GM18499 (cell line): ENCODE measurements around the gene HARS2.
"Not testable (repeated sequence)": the region's sequence is repeated elsewhere in the genome, so short reads cannot be mapped to it uniquely, and the experiment has no call there.

ENCODE experiments used
- ATAC-seq: cut with Tn5 transposase; IDR thresholded peaks from one replicate; pipeline ENCODE4 v1.9.1; 2021; ENCODE audit warnings: moderate number of reproducible peaks; ENCODE audit not compliant: insufficient read depth, unreplicated experiment

Gene HARS2

GRCh38 chr5:140696891-140697492, 5.7 kb downstream of the HARS2 start:
- ATAC-seq = no peak

GRCh38 chr5:140700177-140701144, 9.2 kb downstream of the HARS2 start, which contains the start of gene ZMAT2:
Gene ZMAT2 (plus strand): TSS chr5:140700447. CDS start chr5:140700461, 14 bp downstream.
- peak; percentile 93 for ATAC-seq

- no peak for ATAC-seq
Measured at GRCh38 chr5:140707812-140708211, 16.6 kb downstream of the HARS2 start.

GRCh38 chr5:140708787-140709186, 17.5 kb downstream of the HARS2 start:
- ATAC-seq = not testable (repeated sequence)

GRCh38 chr5:140710899-140711552, 19.8 kb downstream of the HARS2 start:
- ATAC-seq = peak; percentile 85

GRCh38 chr5:140711794-140712193, 20.5 kb downstream of the HARS2 start:
- ATAC-seq = no peak

GRCh38 chr5:140713562-140714094, 22.4 kb downstream of the HARS2 start:
- no peak for ATAC-seq

- not testable (repeated sequence) for ATAC-seq
Measured at GRCh38 chr5:140716238-140716637, 25.0 kb downstream of the HARS2 start.

GRCh38 chr5:140718266-140718592, 27.0 kb downstream of the HARS2 start:
- ATAC-seq = no peak

GRCh38 chr5:140720738-140721137, 29.5 kb downstream of the HARS2 start:
- not testable (repeated sequence) for ATAC-seq

- ATAC-seq = not testable (repeated sequence)
Measured at GRCh38 chr5:140721395-140721794, 30.1 kb downstream of the HARS2 start.

- peak; percentile 91 for ATAC-seq
Measured at GRCh38 chr5:140725799-140726471, 34.7 kb downstream of the HARS2 start.

GRCh38 chr5:140733098-140733497, 41.8 kb downstream of the HARS2 start:
- ATAC-seq = no peak

GRCh38 chr5:140734354-140734753, 43.1 kb downstream of the HARS2 start:
- no peak for ATAC-seq

- ATAC-seq = no peak
Measured at GRCh38 chr5:140737486-140737885, 46.2 kb downstream of the HARS2 start.

GRCh38 chr5:140741967-140742366, 50.7 kb downstream of the HARS2 start:
- ATAC-seq = no peak
